Measurements from ENCODE around the gene HTR2C.

- TF ChIP-seq, protein P1, sequence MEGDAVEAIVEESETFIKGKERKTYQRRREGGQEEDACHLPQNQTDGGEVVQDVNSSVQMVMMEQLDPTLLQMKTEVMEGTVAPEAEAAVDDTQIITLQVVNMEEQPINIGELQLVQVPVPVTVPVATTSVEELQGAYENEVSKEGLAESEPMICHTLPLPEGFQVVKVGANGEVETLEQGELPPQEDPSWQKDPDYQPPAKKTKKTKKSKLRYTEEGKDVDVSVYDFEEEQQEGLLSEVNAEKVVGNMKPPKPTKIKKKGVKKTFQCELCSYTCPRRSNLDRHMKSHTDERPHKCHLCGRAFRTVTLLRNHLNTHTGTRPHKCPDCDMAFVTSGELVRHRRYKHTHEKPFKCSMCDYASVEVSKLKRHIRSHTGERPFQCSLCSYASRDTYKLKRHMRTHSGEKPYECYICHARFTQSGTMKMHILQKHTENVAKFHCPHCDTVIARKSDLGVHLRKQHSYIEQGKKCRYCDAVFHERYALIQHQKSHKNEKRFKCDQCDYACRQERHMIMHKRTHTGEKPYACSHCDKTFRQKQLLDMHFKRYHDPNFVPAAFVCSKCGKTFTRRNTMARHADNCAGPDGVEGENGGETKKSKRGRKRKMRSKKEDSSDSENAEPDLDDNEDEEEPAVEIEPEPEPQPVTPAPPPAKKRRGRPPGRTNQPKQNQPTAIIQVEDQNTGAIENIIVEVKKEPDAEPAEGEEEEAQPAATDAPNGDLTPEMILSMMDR (IDR thresholded peaks at IDR 0.05), result no peak
- TF ChIP-seq POLR2A (IDR thresholded peaks at IDR 0.05), result no peak
Measured at GRCh38 chrX:114952696-114953095, 368.8 kb downstream of the HTR2C start.

Data from testis (tissue), 2 donors.